Activated CD8-positive, alpha-beta memory T cell treated with anti-CD3 and anti-CD28 coated beads for 24 hours (primary cell): Measurements from ENCODE around the gene TRIM27.
A peak's percentile ranks its signal among the peaks of the same experiment; 100 is the strongest.
"Not testable (repeated sequence)": the region's sequence is repeated elsewhere in the genome, so short reads cannot be mapped to it uniquely, and the experiment has no call there.

ENCODE experiments used
- DNase-seq: peaks from one replicate; pipeline ENCODE4 v3.0.0-alpha.2; 2020

TRIM27 gene

DNA sequence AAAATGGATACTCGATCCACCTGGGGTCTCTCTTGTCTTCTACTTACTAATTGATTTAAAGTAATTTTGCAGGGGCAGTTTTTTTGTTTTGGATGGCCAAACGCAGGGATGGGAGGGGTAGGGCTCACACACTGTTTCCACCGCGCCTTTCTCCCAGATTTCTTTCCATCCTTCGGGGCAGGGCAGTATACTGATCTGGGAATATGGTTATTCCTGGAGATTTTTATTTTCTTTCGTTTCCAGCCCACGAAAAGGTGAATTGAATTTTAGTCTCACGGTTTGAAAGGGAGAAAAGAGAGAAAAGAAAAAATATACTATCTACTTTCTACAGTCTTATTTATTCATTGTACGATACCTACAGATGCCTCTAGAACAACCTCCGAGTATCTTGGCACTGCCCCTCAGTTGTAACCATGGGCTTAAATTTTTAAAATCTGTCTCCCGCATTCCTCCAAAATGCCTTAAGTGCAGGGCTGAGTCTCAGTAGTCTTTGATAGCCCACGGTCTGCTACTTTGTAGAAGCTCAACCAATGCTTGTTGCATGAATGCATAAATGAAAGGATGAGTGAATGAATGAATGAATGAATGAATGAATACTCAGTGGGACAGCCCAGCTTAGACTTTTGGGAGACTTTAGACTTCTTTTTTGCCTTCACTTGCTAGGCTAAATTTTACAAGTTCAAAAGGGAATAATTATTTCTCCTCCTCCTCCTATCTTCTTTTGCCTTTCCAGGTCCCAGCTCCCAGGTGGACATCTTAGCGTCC is 18.1 kb upstream of the TRIM27 start:
- DNase-seq: no peak

DNA sequence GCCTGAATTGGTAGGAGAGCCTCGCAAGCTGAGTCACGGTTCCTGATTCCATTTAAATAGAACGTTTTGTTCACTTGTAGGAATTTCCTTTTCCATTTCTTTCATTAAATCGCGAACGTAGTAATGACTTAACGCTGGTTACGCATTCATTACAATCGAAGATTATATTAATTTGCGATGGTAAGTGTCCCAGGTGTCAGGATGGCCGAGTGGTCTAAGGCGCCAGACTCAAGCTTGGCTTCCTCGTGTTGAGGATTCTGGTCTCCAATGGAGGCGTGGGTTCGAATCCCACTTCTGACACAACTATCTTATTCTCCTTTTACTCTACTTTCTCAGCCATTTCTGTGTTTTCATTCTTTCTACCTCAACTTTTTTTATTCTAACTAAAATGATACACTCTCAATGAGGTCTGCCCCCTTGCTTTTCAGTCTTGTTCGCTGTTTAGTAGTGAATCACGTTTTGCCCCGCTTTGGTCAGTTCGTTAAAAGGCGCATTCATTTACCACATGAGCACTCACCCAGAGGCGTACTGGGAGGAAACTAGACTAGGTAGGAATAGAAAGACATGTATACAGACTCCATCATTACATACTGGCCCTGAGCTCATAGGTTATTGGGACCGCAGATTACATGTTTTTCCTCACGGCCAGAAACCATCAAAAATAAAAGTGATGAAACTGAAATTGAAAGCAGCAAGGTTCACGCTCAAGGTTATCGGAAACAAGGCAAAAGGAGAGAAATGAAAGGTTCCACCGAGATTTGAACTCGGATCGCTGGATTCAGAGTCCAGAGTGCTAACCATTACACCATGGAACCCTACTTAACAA is 17.3 kb upstream of the TRIM27 start:
- DNase-seq: peak; percentile 91

DNA sequence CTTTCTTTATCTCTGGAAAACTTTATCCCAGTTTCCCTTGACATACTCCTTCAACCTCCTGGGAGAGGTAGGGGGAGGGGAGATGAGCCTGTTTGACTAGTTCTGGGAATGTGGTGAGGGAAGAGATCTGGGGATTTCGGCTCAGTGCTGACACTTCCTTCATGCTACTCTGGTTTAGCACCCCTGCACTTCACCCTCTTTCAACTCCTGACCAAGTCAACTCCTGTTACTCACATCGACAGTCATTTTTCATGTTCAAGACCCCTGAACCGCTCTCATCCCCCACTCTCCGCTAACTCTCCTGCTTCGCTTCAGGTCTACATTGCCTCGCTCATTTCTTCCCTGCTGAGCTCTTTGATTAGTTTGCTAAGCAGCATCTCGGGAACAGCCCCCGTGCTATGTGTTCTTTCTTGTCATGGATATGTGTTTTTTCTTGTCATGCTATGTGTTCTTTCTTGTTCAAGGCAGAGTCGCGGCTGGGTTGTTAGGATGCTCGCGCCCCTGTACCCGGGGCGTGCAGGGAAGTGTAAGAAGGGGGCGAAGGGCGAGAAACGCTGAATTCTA is 16.6 kb upstream of the TRIM27 start:
- peak; percentile 86 for DNase-seq

DNA sequence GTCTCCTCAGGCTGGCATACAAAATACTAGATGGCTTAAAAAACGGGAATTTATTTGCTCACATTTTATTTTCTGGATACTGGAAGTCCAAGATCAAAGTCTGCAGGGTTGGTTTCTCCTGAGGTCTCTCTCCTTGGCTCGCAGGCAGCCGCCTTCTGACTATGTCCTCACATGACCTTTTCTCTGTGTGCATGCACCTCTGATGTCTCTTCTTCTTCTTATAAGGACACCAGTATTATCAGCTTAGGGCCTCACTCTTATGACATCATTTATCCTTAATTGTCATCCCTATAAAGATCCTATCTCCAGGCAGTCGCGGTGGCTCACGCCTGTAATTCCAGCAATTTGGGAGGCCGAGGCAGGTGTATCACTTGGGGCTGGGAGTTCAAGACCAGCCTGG is 9.3 kb upstream of the TRIM27 start:
- no peak for DNase-seq

DNA sequence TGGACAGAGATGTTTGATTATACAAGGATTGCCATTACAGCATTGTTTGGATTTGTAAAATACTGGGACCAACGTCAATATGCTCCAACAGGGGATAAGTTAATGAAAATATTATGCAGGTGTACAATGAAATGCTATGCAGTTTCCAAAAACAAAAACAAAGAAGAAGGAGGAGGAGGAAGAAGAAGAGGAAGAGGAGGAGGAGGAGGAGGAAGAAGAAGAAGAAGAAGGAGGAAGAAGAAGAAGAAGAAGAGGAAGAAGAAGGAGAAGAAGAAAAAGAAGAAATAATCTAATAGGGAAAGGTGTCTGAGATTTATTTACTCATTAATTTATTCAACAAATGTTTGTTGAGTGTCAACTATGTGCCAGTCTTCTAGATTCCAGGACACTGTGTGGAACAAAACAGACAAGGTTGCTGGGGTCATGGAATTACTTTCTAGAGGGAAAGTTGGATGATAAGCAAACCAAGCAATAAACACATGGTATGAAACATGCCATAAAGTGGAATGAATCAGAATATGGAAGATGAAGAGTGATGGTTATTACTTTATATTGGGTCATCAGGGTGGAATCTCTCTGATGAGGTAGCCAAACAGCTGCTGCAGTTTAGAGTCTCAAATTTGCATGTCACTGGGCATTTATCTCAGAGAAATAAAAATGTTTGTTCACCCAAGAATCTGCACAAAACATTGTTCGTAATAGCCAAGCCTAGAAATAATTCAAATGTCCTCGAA is 6.3 kb upstream of the TRIM27 start:
- DNase-seq: no peak

DNA sequence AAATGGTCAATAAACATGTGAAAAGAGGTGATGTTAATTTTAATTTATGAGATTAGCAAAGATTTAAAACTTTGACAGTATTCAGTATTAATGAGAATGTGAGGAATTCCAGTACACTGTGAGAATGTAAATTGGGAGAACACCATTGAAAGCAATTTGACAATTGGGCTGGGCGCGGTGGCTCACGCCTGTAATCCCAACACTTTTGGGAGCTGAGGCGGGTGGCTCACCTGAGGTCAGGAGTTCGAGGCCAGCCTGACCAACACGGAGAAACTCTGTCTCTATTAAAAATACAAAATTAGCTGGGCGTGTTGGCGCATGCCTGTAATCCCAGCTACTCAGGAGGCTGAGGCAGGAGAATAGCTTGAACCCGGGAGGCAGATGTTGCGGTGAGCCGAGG is 5.6 kb upstream of the TRIM27 start:
- not testable (repeated sequence) for DNase-seq

DNA sequence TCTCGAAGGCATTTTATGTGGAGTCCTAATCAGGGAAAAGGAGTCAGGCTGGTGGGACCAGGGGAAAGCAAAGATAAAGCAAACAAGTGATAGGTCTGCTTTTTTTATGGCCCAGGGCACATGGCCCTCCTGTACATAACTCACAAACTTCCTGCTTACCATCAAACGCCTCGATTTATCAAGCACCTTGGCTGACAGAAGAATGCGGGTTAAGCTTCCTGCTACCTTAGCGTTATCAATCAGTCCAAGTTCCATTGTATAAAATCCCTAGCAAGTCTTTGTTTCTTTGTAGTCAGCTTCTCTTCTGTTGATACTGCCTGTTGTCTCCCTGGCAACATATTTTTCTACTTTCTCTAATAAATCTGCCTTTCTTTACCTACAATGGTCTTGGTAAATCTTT is 4.1 kb upstream of the TRIM27 start:
- DNase-seq: no peak

DNA sequence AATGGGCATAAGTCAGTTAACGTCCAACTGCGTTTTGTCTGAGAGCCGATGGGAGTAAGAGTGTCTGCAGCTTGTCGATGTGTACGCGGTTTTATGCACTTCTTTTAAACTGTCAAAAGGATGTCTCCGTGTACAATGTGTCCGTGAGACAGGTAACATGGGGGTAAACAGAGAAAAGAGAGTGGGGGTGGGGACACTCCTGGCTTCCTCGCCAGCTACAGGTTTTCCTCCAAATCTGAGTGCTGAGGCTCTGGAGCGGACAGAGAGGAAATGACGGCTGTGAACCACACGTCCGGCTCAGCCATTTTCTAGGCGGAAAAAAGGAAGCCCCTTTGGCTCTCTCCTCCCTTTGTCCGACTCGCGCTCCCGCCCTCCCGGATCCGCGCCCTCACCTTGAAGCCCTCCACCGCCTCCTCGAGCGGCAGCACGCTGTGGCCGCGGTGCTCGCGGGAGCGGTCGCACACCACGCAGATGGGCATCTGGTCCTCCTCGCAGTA is 916 bp downstream of the TRIM27 start:
- peak; percentile 83 for DNase-seq

DNA sequence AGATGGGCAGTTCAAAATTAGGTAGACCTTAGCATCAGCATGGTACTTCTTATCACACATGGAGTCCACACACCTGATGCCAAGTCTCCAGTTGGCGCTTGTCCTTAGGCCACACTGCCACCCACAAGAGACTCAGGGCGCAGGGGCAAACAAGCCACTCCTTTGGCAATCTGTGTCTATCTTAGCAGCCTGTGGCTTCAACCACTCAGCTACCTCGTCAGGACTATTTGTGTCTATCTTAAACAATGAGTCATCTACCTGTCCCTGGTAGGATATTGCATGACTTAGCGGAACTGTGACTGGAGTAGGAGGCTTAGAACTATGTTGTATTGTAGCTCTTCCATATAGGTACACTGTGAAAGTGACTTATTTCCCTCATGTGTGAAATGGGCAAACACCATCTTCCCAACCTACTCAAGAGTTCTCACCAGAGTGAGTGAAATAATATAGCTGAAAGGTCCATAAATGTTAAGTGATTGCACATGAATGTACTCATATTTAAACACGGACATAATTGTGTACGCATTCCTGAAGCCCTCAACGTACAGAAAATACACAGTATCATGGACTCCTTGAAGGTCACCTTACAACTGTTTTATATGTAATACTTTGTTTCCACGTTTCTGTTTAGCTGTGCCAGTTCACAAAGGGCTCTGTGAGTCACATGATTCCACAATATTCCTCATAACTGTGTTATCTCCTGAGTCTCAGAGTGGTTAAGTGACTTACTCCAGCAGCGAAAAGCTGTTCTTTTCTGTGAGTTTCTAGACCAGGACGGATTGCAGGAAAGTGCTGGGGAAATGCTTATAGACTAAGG is 1.6 kb downstream of the TRIM27 start:
- no peak for DNase-seq

DNA sequence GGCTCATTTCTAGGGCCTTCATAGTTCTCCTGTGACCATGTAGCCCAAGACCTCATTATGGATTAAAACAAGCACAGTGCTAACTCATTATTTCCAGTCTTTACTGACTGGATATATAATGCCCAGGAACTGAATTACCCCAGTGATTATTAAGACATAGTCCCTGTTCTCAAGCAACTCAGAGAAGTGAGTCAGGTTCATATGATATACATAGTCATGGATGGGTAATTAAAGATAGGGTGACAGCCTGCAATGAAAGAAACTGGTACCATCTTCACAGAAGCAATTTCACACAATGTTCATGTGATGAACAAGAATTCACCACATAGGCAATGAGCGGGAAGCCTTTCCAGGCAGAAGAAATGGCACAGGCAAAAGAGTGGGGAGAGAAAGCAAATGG is 3.5 kb downstream of the TRIM27 start:
- no peak for DNase-seq

DNA sequence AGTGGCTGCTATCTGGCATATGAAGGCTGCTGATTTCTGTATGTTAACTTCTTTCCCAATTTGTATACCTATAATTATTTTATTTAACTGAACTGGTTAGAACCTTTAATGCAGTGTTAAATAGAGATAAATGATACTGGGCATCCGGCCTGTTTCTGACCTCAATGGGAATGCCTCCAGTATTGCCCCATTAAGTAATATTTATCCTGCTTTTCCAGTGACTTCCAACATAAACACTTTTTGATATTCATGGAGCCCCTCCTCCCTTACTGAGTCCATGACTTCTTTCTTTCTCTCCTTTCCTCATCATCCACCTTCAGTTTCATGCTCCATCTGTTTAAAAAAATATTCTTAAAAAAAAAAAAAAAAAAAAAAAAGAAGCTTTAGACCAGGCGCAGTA is 8.8 kb downstream of the TRIM27 start:
- no peak for DNase-seq

DNA sequence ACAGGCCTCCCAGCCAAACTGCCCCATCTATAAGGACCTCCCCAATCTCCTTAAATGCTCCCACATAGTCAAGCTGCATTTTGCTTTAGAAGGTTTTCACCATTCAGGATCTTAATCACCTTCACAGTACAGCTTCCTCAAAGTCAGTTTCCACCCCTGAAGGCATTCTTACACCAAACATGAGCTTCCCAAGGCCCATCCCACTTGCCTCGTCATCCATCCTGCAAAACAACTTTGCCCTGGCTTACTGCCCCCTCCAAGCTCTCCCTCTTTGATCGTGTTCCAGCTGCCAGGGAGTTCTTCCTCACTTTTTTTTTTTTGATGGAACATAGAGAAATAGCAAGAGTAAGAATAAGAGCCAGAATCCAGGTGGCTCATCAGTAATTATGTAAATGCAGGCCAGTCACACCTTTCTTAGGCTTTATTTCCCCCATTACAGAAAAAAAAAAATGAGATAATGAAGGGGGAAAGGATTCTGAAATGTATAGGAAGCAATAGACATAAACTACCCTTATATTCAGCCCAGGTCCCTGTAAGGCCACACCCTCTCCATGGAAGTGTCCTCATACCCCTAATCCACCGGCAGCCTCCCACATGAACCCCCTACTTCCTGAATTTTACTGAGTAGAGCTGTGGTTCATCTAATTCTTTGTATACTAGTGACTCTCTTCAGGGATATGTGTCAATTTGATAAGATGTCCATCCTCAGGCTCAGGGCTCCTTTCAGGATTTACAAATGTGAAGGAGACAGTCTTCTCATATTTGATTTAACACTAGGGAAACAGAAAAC is 12.7 kb downstream of the TRIM27 start:
- no peak for DNase-seq

DNA sequence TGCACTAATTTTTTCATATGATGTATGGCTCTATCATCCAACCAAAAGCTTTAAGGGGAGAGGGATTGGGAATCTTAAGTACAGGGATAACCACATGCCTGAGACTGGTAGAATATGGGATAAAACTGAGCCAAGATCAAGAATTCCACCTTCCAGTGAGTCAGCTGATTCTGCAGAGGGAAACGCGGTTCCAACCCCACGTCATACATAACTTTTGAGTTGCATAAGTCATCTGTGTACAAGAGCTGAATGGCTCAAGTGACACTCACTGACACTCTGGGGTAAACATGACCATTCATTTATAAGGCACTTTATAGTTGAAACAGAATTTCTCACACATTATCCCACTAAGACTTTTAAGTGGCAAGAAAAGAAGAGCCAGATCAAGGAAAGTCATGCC is 16.4 kb downstream of the TRIM27 start:
- no peak for DNase-seq

DNA sequence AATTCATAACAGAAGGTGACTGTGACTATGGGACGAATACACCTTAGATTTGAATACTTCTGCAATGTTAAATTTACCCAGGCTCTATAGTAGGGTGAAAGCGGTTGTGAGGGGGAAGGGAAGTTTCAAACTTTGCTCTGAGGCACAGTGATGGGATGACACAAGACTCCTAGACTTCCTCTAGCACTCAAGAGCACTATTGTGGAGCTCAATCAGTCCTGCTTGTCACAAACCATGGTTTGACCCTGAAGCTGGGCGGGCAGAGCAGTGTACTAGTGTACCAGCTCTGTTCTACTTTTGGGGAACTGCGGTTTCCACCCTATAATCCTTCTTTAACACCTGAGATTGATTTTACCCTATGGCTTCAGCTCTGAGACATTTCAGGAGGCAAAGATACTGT is 17.1 kb downstream of the TRIM27 start:
- DNase-seq: no peak

DNA sequence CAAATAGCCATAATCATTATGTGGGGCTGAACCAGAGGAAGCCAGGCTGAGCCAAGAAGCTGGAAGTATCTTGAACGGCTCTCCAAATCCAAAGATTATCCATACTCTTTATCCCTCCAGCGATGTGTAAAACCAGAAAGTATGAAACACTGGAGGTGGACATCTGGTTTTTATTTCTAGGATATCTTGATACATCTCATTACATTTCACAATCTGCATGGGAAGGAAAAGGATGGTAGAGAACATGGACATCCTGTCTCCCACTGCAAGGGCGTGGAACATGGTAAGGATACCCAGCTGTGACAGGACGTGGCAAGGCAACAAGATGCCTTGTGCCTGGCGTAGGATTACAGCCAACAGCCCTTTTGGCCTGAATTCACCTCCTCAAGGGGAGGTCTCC is 20.1 kb downstream of the TRIM27 start:
- DNase-seq: no peak

DNA sequence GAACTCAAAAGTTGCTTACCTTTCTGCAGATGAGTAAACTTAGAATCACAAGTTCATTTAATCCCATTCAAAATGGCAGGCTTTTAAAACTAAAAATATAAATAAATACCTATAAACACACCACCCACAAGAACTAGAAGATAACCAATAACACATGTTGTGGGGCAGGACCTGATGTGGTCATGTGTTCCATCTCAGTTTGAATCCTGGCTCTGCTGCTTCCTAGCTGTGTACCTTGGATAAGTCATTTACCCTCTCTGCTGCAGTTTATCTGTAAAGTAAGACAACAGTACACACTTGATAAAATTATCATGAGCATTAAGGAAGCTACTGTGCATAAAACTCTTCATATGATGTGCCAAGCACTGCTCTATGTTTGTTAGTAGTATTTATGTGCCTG is 22.0 kb downstream of the TRIM27 start:
- DNase-seq: no peak

DNA sequence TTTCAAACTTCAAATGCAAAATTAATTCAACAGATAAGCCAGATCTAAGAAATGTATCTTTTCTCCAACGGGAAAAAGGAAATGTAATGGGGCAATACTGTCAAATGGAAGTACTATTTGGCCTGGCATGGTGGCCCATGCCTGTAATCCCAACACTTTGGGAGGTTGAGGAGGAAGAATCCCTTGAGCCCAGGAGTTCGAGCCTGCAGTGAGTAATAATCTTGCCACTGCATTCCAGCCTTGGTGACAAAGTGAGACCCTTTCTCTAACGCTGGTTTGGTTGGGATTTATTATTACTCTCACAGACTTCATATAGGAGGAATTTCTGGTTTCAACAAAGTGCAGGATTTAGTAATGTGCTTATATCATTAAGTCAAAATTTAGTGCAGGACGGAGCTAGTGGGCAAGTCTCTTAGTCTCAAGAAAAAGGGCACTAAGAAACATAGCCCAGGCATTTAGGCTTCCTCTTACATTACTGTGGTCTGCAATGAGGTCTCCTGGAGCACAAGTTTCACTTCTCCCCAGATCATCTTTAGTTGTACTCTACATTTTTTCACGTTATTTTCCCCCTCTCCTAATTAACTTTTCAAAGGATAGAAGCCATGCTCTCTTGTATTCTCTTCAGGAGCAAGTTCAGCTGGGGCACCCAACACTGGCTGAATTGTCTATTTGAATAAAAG is 23.1 kb downstream of the TRIM27 start:
- no peak for DNase-seq

DNA sequence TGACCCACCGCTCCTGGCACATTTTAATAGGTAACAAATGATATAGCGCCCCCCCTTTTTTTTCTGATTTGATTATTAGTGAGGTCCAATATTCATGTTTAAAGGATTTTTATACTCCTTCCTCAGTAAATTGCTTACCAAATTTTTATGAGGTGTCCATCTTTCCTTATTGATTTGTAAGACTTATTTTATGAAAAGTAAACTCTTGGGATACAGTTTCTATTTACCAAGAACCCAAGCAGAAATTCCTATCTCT is 25.1 kb downstream of the TRIM27 start:
- DNase-seq: no peak

DNA sequence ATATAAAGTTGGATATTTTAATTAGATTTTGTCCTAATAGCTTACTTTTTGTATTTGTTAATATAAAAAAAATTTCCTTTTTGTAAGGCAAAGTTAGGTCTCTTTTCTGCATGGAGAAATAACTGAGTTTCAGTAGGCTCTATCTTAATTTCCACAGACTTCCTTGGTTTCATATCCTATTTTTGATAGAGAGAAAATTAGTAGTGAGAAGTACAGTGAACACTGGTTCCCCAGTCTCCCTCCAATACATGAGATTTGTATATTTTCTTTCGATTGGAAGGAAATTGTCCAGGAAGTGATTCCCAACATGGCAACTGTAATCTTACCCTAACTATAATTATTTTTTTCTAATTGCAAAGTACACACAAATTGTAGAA is 26.4 kb downstream of the TRIM27 start:
- DNase-seq: no peak

DNA sequence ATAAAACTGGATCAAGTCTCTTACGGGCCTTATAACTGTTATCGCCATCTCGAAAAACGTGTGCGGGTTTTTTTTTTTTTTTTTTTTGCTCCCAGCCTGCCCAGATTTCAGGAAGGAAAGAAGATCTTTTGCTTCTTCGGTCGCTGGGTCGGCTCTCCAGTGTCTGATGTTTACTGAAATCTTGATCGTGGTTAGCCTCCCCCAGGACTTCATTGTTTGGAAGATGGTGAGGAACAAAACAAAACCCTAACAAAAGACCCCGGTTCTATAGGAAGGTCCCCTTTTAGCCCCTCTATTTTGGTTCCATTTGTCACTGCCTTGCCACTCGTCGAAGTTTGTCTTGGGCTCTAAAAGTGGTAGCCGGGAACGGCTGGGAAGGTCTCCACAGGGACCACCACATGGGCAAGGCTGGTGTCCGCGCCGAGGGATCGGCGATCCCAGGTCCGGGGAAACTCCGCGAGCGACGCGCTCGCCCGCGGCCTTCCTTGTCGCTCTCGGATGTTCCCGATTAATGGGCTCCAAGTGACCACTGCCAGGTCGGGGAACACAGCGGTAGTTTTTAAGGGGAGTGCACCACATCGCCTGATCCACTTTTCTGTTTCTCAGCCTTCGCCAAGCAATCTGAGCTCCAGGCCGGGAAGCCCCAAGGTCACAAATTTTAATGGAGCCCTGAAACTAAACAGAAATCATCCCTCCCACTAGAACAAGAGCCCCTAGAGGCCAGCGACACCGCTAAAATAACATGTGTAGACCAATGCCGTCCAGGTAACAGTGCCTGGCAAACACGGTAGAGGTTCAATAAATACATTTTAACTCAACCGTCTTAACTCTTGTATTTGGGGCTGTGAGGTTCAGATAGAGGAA is 27.0 kb downstream of the TRIM27 start:
- peak; percentile 72 for DNase-seq
